ENCODE results near the gene NFIC. TPM values are rescaled to one million over a fixed set of nuclear protein-coding genes. Genes with fewer than 3 reads are reported as not detected.
"Not testable (repeated sequence)": the region's sequence is repeated elsewhere in the genome, so short reads cannot be mapped to it uniquely, and the experiment has no call there.

The NFIC gene
- total and polyA plus RNA-seq, 5 experiments from 2014 or later: 5.8 to 34.8 (median 15.8) TPM

DNA sequence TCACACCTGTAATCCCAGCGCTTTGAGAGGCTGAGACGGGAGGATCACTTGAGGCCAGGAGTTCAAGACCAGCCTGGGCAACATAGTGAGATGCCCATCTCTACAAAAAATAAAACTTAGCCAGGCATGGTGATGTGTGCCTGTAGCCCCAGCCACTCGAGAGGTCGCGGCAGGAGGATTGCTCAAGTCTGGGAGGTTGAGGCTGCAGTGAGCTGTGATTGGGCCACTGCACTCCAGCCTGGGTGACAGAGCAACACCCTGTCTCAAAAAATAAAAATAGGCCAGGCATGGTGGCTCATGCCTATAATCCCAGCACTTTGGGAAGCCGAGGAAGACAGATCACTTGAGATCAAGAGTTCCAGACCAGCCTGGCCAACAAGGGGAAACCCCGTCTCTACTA is 32.9 kb downstream of the NFIC start:
- POLR2A ChIA-PET, ATAC-seq, H3K36me3 Mint-ChIP-seq, DNase-seq, H3K9me3 Mint-ChIP-seq, H3K27ac Mint-ChIP-seq, H3K4me3 Mint-ChIP-seq, H3K27me3 Mint-ChIP-seq: not testable (repeated sequence)
- H3K4me1 Mint-ChIP-seq: peaks cover 0 to 11% (median 5%) of the 10 kb centered on the region in 4 donors

DNA sequence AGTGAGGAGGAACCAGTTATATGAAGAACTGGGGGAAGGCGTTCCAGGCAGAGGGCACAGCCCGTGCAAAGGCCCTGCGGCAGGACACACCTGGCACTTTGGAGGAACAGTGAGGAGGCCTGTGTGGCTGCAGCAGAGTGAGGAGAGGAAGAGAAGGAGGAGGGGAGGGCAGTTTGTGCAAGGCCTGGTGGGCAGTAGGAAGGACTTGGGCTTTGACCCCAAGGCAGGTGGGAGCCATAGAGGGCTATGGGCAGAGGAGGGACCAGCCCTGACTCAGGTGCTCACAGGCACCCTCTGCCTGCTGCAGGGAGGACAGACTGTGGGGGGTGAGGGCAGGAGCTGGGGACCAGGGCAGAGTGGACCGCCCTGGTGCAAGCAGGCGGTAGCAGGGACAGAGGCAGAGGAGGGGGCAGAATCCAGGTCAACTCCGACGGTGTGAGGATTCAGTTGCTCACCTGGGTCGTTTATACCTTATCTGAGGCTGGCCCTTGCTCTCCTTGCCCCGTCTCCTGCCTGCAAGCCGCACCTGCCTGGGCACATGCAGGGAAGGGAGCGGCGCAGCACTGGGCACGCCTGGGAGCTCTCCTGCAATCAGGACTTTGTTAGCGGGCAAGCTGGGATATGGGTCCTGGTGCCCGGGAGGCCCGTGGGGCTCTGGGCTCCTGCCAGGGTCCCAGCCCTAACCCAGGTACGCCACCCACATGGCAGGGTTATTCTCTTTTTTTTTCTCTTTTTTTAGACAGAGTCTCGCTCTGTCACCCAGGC is 34.8 kb downstream of the NFIC start:
- POLR2A ChIA-PET: no interaction called here
- H3K4me1 Mint-ChIP-seq: peaks cover 0 to 13% (median 5%) of the 10 kb centered on the region in 4 donors
- peaks cover 0 to 6% (median 3%) of the 10 kb centered on the region in 3 donors for H3K36me3 Mint-ChIP-seq
- H3K27ac Mint-ChIP-seq: peak overlapping the region in 2 of 10 donors; percentile 58 to 69
- no peak overlapping the region for H3K4me3 Mint-ChIP-seq
- ATAC-seq (no peak), DNase-seq (no peak)
- no peaks in the 10 kb centered on the region for H3K27me3 Mint-ChIP-seq
- H3K9me3 Mint-ChIP-seq: no peaks in the 10 kb centered on the region

DNA sequence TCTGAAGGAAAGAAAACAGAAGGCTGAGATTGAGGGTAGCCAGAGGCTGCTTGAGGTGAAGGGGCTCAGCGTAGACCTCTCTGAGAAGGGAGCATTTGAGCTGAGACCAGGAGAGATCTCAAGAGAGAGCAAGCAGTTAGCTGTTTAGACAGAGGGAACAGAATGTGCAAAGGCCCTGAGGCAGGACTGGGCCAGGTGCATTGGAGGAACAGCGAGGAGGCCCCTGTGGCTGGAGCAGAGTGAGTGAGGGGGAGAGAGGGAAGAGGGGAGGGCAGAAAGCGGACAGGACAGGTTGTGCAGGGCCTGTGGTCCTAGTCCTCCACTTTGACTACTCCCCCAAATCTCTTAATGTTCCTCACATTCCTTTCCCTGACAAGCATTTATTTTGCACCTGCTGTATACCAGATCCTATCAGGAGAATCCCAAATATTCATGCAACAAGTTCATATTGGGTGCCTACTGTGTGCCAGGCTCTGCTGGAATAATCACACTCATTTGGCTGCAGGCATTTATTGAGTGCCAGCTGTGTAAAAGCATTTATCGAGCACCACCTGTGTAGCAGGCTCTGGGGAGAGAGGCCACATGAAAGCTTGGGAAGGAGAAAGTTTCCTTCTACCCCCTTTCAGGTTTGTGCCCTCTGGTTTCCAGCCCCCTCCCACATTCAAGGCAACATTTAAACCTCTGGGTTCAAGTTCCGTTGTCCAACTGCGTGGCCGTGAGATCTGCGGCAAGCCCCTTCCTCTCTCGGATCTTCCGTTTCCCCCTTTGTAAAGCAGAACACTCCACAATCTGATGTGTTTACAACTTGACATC is 36.5 kb downstream of the NFIC start:
- no peak overlapping the region for H3K4me3 Mint-ChIP-seq
- peak overlapping the region in 1 of 10 donors; percentile 58 for H3K27ac Mint-ChIP-seq
- POLR2A ChIA-PET: no interaction called here
- peaks cover 0 to 6% (median 3%) of the 10 kb centered on the region in 3 donors for H3K36me3 Mint-ChIP-seq
- ATAC-seq (no peak), DNase-seq (no peak)
- peaks cover 0 to 8% (median 5%) of the 10 kb centered on the region in 4 donors for H3K4me1 Mint-ChIP-seq
- H3K27me3 Mint-ChIP-seq: no peaks in the 10 kb centered on the region
- H3K9me3 Mint-ChIP-seq: no peaks in the 10 kb centered on the region

DNA sequence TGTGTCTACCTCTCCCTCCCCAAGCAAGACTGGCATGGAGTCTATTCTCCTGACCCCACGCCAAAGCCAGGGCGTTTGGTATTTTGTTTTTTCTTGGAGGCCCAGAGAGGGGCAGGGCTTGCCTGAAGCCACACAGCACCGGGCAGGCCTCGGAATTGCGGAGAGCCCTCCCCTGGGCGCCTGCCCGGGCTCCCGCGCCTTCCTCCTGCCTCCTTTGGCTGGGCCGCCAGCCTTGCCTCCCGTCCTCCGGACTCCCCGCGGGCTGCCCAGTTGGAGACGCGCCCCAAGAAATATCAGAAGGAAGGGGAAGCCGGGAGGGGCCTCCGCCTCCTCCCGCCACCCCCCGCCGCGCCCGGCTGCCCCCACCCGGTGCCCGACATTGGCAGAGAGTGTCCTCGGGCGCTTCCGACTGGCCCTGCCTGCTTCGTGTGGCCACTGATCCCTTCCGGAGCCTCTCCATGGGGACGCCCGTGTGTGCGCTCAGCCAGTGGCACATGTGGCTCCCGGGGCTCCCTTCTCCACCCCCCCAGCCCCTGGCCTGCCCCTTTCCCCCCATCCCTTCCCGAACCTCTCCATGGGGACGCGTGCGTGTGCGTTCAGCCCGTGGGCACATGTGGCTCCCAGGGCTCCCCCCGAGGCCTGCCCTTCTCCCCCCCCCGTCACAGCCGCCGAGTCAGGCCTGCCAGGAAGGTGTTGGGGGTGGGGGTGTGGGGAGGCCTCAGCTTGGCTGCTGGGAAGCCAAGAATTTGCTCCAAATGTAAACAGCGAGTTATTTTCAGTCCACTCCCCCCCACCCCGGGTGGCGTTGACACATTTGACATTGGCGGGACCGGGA is 37.3 kb downstream of the NFIC start:
- H3K4me3 Mint-ChIP-seq: no peak overlapping the region
- POLR2A ChIA-PET: no interaction called here
- H3K36me3 Mint-ChIP-seq: peaks cover 0 to 6% (median 3%) of the 10 kb centered on the region in 3 donors

DNA sequence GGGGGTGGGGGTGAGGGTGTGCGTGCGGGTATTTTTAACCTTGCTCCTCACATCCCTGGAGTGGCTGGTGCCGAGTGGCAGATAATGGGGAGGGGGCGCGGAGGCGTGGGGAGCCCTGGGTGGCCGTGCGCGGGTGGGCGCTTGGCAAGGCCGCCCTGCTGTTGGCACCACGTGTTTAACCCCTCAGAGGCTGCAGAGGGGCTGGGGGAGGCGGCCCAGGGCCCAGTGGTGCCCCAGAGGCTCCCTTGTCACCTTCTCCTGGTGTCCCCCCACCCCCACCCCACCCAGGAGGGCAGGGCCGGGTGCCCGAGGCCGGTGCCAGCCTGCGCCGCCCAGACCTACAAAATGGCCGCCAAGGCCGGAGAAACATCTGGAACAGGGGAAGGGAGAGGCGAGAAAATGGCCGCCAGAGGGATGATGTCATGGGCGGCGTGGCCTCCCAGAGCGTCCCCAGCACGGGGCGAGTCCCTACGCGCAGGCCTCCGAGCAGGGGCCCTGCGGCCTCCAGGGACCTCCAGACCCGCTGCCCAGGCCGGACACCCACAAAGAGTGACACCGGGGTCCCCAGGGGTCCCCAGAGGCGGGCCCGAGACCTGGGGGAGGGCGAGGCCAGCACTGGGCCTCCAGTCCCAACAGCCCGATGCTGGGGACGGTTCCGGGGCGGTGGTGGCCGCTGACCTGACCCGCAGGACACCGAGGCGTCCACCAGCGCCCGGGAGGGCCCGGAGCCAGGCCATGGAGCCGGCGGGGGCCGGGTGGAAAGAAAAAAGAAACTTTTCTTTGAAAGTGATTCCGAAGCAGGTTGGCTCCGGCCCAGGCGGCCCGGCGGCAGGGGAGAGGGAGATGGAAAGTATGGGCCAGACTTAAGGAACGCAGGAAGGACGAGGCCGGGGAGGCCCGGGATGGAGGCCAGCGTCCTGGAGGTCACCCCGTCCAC is 38.2 kb downstream of the NFIC start:
- Mint-ChIP-seq H3K27me3 (no peaks in the 10 kb centered on the region), H3K36me3 (peaks cover 0 to 9% (median 3%) of the 10 kb centered on the region in 3 donors), H3K9me3 (no peaks in the 10 kb centered on the region), H3K4me3 (no peak overlapping the region), H3K27ac (no peak overlapping the region), H3K4me1 (peaks cover 0 to 7% (median 5%) of the 10 kb centered on the region in 4 donors)
- DNase-seq (no peak), ATAC-seq (no peak)
- POLR2A ChIA-PET: no interaction called here

More for the DNA sequence above, 37.3 kb downstream of the NFIC start:
- DNase-seq (no peak), ATAC-seq (no peak)
- no peak overlapping the region for H3K27ac Mint-ChIP-seq
- no peaks in the 10 kb centered on the region for H3K9me3 Mint-ChIP-seq
- H3K27me3 Mint-ChIP-seq: no peaks in the 10 kb centered on the region
- H3K4me1 Mint-ChIP-seq: peaks cover 0 to 8% (median 5%) of the 10 kb centered on the region in 4 donors

DNA sequence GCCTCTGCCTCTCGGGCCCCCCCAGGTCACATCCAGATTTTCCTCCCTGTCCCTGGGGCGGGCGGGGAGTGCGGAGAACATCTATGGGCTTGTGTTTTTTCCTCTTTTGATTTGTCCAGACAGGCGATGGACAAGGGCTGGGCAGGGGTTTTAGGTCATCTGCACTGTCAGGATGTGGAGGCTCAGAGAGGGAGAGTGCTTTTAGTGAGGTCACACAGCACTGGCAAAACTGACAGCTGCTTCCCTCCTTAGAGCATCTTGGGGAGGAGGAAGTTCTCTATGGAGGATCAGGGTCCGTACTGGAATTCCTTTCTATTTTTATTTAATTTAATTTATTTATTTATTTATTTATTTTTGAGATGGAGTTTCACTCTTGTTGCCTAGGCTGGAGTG is 38.9 kb downstream of the NFIC start:
- H3K27me3 Mint-ChIP-seq: no peaks in the 10 kb centered on the region
- peak overlapping the region in 1 of 10 donors; percentile 43 for H3K27ac Mint-ChIP-seq

DNA sequence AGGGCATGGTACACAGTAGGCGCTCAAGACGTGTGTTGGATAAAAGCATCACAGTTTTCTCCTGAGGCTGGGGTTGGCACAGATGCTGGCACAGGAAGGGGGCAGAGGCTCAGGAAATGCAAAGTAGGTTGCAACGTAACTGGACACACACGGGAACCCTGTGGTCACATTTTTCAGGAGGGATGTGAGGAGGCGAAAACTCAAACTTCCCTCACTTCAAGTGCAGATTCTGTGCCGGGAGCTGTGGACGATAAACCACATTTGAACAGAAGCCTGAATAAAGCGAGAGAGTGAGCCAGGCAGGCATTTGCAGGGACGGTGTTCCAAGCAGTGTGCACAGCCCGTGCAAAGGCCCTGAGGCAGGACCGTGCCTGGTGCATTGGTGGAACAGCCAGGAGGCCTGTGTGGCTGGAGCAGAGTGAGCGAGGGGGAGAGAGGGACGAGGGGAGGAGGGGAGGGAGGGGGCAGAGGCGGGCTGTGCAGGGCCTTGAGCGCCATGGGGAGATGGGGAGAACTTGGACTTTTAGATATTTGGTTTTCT is 40.3 kb downstream of the NFIC start:
- POLR2A ChIA-PET: no interaction called here
- Mint-ChIP-seq H3K27me3 (no peaks in the 10 kb centered on the region), H3K4me3 (no peak overlapping the region), H3K4me1 (peaks cover 0 to 8% (median under 1%) of the 10 kb centered on the region in 4 donors), H3K36me3 (peaks cover 0 to 6% (median 5%) of the 10 kb centered on the region in 3 donors), H3K9me3 (no peaks in the 10 kb centered on the region), H3K27ac (peak overlapping the region in 2 of 10 donors; percentile 56 to 58)
- no peak for ATAC-seq
- no peak for DNase-seq

More for the DNA sequence above, 38.9 kb downstream of the NFIC start:
- peaks cover 0 to 8% (median 5%) of the 10 kb centered on the region in 4 donors for H3K4me1 Mint-ChIP-seq
- DNase-seq (no peak), ATAC-seq (no peak)
- no peaks in the 10 kb centered on the region for H3K9me3 Mint-ChIP-seq
- POLR2A ChIA-PET: no interaction called here
- peaks cover 0 to 9% (median 4%) of the 10 kb centered on the region in 3 donors for H3K36me3 Mint-ChIP-seq
- no peak overlapping the region for H3K4me3 Mint-ChIP-seq

DNA sequence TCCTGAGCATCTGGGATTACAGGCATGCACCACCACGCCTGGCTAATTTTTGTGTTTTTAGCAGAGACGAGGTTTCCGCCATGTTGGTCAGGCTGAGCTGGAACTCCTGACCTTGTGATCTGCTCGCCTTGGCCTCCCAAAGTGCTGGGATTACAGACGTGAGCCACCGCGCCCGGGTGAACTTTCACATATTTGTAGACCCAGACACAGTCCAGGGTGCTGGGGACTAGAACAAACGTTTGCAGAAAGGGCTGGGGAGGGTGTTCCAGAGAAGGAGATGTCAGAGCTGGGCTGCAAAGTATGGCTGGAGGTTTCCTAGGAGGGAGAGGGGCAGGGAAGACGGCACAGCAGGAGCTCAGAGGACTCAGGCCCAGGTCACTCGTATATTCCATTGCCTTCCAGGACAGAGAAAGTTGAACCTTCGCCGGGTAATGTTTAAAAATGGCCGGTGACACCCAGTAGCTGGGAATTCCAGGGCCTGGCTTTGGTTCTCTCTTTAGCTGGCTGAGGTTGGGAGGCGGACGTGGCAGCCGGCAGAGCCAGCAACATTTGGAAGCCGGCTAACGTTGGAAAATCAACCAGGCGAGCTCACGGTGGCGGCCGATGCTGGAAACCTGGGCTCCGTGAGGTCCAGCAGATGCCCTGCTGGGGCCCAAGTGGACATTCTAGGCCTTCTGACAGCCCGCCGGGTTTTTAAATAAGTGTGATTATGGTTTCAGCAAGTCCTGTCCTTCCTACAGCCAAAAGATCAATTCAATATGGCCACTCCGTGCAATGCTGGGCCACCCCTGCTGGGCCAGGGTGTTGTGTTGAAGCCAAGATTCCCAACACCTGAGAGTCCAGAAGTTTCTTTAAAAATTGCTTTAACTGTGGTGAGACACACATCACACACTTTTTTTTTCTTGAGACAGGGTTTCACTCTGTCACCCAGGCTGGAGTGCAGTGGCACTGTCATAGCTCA is 41.5 kb downstream of the NFIC start:
- Mint-ChIP-seq H3K36me3 (peaks cover 0 to 3% (median 2%) of the 10 kb centered on the region in 3 donors), H3K27ac (no peak overlapping the region), H3K9me3 (no peaks in the 10 kb centered on the region), H3K27me3 (no peaks in the 10 kb centered on the region), H3K4me3 (no peak overlapping the region), H3K4me1 (peaks cover 0 to 6% (median under 1%) of the 10 kb centered on the region in 4 donors)
- POLR2A ChIA-PET: no interaction called here
- ATAC-seq: no peak
- no peak for DNase-seq

DNA sequence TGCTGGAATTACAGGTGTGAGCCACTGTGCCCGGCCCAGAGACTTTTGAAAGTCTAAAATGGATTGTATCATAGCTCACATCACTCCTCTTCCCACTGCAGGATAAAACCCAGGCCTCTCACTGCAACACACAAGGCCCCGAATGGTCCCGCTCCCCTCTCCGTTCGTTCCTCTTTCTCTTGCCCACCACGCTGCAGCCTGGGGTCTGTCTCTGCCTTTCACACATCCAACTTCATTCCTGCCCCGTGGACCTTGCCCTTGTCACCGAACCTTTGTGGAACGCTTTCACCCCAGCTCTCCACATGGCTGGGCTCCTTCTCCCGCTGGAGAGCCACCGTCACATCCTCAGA is 42.6 kb downstream of the NFIC start:
- H3K27me3 Mint-ChIP-seq: no peaks in the 10 kb centered on the region
- POLR2A ChIA-PET: no interaction called here

DNA sequence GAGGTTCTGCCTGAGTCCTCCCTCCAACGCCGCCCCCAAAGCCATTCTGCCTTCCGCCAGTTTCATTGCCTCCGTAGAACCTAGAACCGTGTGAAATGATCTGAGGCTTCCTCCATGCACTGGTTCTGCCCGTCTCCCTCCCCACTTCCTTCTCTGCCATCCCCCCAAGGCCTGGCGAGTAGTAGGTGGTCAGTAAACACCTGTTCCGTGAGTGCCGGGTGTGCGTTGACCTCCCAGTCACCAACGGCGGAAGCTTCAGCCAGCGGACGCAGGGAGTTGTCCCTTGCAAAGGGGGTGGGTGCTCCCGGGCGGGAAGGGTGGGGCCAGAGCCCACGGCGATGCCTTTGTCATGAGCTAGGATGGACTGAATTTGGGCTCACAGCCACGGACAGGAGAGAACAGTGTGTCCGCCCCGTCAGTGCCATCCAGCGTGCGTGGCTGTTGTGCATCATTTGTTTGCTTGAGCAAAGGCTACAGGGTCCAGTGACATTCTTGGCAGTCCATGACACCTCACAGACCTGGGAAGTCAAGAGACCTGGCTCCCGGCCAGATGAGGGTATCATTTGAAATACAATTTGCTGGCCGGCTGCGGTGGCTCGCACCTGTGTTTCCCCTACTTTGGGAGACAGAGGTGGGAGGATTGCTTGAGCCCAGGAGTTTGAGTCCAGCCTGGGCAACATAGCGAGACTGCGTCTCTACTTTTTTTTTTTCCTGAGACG is 43.1 kb downstream of the NFIC start:
- Mint-ChIP-seq H3K27me3 (no peaks in the 10 kb centered on the region), H3K4me1 (peaks cover 0 to 6% (median 2%) of the 10 kb centered on the region in 4 donors), H3K9me3 (no peaks in the 10 kb centered on the region), H3K27ac (peak overlapping the region in 2 of 10 donors; percentile 40 to 57), H3K4me3 (no peak overlapping the region), H3K36me3 (peaks cover 0 to 3% (median 2%) of the 10 kb centered on the region in 3 donors)
- ATAC-seq (no peak), DNase-seq (no peak)
- POLR2A ChIA-PET: no interaction called here

More for the DNA sequence above, 42.6 kb downstream of the NFIC start:
- Mint-ChIP-seq H3K36me3 (peaks cover 0 to 3% (median 2%) of the 10 kb centered on the region in 3 donors), H3K9me3 (no peaks in the 10 kb centered on the region), H3K4me3 (no peak overlapping the region), H3K4me1 (peaks cover 0 to 6% (median 2%) of the 10 kb centered on the region in 4 donors), H3K27ac (peak overlapping the region in 2 of 10 donors; percentile 40 to 57)
- DNase-seq (no peak), ATAC-seq (no peak)

Measured in naive thymus-derived CD8-positive, alpha-beta T cell (primary cell).